NCI-H748 treated with DMSO at 0.1 percent for 48 hours (cell line): Measurements from ENCODE around the gene TCP11.
"Not testable (repeated sequence)": the region's sequence is repeated elsewhere in the genome, so short reads cannot be mapped to it uniquely, and the experiment has no call there.

Experiments used
- DNase-seq: peaks from one replicate; lab custom pipeline; 2025; lab: John Stamatoyannopoulos, UW

Gene TCP11

GRCh38 chr6:35146453-35146852 is 5.3 kb upstream of the TCP11 start:
- no peak for DNase-seq

- DNase-seq = no peak
Observed at GRCh38 chr6:35145757-35146156, 4.6 kb upstream of the TCP11 start.

GRCh38 chr6:35142588-35143569 is 1.7 kb upstream of the TCP11 start:
- DNase-seq = no peak

- no peak for DNase-seq
Observed at GRCh38 chr6:35140639-35141006, 516 bp downstream of the TCP11 start.

- DNase-seq = peak; percentile 56
Observed at GRCh38 chr6:35139924-35140638, 1.1 kb downstream of the TCP11 start.

DNA sequence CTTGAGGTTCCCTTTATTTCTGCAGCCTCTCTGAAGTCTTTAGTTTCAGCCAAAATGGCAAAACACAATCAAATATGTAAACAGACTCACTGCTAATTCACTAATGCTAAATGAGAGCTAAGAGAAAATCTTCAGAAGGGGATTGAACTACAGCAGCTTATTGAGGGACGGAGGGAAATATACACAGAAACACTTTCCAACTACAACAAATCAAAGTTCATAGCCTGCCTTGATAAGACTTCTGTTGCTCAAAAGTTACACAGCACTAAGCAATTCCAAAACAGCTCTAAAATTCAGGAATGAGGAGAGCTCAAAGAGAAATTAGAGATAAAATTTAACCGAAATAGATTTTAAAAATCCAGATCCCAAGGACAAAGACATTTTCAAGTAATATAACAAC is 1.7 kb downstream of the TCP11 start:
- no peak for DNase-seq

DNA sequence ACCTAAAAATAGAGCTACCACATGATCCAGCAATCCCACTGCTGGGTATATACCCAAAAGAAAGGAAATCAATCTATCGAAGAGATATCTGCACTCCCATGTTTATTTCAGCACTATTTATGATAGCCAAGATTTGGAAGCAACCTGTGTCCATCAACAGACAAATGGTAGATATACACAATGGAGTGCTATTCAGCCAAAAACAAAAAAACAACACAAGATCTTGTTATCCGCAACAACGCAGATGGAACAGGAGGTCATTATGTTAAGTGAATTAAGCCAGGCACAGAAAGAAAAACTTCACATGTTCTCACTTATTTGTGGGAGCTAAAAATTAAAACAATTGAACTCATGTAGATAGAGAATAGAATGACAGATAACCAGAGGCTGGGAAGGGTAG is 2.9 kb downstream of the TCP11 start:
- not testable (repeated sequence) for DNase-seq

DNA sequence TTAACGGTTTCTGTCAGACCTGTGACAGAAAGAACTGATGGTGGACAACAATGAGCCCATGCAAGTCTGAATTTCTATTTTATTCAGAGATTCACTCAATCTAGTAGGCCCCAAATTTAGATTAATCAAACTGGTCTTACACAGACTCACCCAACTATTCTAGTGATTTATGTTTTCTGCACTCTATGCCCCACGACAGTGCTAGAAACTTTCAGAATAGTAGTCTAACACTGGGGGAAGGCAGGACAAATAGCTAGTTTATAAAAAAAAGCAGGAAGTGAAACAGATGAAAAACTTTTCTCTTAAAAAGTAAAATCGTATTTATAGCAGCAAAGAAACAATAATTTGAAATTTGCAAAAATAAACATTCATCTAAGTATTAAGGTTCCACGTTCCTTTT is 5.0 kb downstream of the TCP11 start:
- DNase-seq = no peak

DNA sequence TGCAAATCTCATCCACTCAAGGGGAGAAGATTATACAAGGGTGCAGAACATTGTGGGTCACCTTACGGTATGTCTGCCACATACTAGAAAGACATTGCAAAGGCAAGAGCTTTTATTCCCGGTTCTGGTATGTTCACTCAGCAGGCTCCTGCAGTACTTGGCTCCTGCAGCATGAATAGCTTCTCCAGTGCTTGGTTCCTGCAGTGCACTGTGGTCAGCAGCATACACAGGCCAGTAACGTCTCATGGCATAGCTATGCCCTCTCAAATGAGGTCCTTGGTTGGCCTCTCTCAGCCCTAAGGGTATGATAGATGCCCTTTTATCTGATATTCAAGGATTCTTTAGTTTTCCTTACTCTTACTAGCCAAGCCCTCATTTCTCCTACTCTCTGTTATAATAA is 12.6 kb downstream of the TCP11 start:
- no peak for DNase-seq

DNA sequence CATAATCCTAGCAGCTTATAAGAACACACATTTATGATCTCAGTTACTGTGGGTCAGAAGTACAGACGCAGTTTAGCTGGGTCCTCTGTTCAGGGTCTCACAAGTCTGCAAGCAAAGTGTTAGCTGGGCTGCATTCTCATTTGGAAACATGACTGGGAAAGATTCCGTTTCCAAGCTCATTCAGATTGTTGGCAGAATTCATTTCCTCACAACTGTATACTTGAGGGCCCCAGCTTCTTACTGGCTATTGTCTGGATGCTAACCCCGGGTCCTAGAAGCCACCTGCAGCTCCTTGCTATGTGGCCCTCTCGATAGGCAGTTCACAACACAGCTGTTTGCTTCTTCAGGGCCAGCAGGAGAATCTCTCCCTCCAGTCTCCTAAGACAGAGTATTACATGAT is 13.1 kb downstream of the TCP11 start:
- DNase-seq = no peak

DNA sequence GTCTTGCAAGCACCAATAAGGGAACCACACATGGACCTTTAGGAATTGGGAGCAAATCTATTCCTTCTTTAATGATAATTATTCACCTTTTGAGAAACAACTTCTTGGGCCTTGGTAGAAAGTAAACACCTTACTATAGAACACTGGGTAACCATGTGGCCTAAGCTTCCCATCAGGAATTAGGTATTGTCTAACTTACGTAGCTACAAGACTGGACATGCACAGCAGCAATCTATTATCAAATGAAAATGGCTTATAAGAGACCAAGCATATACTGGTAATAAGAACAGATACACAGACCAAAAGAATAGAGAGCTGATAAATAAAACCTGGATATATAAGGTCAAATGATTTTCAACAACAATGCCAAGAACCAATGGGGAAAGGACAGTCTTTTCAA is 16.8 kb downstream of the TCP11 start:
- no peak for DNase-seq

DNA sequence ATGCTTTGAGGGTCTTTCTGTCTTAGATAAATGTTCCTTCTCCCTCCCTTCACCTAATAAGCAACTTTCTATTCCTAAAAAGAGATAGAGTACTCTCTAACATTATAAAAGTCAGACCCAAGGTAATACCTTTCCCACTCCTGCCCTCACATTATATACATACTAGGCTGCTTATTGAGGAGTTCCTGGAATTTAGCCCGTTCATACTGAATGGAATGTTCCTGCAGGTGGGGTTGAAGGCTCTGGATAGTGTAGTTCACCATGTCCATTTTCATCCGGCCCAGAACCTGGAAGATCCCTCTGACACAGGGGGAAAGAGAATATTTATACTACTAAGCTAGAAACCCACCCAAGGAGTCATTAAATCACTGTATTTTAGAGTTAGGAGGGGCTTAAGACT is 20.4 kb downstream of the TCP11 start:
- no peak for DNase-seq

DNA sequence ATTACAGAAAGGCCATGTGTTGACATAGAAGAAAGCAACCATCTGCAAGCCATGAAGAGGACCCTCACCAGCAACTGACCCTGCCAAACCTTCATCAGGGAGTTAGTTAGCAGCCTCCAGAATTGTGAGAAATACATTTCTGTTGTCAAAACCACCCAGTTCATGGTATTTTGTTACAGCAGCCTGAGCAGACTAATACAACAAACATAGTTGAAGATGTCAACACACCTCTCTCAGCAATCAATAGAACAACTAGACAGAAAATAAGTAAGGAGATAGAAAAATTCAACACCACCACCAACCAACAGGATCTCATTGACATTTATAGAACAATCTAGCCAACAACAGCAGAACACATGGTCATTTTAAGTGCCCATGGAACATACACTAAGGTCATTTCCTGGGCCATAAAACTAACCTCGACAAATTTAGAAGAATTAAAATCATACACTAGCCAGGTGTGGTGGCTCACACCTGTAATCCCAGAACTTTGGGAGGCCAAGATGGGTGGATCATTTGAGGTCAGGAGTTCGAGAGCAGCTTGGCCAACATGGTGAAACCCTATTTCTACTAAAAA is 32.7 kb downstream of the TCP11 start:
- DNase-seq = no peak

GRCh38 chr6:35107761-35108160 is 33.4 kb downstream of the TCP11 start:
- DNase-seq = peak; percentile 86

GRCh38 chr6:35107208-35107607 is 33.9 kb downstream of the TCP11 start:
- DNase-seq = not testable (repeated sequence)

DNA sequence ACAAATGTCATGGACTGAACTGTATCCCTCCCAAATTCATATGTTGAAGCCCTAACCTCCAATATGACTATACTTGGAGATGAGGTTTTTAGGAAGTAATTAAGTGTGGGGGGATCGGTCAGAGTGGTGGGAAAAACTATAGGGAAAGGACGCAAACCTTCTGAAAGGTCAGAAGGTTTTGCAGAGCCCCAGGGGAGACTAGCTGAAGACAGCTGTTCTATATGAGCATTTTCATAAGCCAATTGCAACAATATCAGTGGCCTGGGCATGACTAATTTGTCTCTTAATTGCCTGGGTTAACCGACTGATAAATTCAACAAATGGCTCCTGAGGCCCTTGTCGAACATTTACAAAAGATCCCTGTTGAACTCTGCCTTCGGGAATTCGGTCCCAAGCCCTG is 35.1 kb downstream of the TCP11 start:
- DNase-seq = not testable (repeated sequence)

DNA sequence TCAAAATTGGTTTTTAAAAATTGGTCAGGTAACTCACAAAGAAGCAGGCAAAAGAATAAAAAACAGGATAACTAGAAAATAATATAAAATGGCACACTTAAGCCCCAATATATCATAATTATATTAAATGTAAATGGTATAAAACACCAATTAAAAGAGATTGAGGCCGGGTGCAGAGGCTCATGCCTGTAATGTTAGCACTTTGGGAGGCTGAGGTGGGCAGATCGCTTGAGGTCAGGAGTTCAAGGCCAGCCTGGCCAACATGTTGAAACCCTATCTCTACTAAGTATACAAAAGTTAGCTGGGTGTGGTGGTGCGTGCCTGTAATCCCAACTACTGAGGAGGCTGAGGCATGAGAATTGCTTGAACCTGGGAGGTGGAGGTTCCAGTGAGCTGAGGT is 36.1 kb downstream of the TCP11 start:
- DNase-seq = no peak

DNA sequence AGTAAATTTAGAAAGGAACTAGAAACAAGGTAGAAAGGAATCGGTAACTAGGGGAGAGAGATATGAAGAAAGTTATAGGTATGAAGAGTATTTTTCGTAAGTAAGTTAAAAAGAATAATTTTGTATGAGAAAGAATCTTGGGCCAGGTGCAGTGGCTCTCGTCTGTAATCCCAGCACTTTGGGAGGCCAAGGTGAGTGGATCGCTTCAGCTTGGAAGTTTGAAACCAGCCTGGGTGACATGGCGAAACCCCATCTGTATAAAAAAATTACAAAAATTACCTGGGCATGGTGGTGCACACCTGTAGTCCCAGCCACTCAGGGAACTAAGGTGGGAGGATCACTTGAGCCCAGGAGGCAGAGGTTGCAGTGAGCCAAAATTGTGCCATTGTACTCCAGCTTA is 42.0 kb downstream of the TCP11 start:
- no peak for DNase-seq

GRCh38 chr6:35096129-35096862 is 44.8 kb downstream of the TCP11 start:
- peak; percentile 53 for DNase-seq

GRCh38 chr6:35094183-35094582 is 47.0 kb downstream of the TCP11 start:
- no peak for DNase-seq

GRCh38 chr6:35093783-35094182 is 47.4 kb downstream of the TCP11 start:
- no peak for DNase-seq

GRCh38 chr6:35093118-35093445 is 48.1 kb downstream of the TCP11 start:
- no peak for DNase-seq
